Subcutaneous adipose tissue (tissue), 4 donors: Measurements from ENCODE around the gene SLC38A1. TPM values are rescaled to one million over a fixed set of nuclear protein-coding genes. Genes with fewer than 3 reads are reported as not detected.

Source experiments
- total RNA-seq, 4 donors: library from RNA; depleted of rRNA; stranded (reverse); fragments of >200 nt; gene quantifications; one replicate each; pipeline ENCODE4 v1.1.0, GENCODE V29; 2016
- TF ChIP-seq, protein P1 (sequence below): fragments of 450-650 bp; IDR thresholded peaks from one replicate; pipeline ENCODE4 v1.5.1; 2016; ENCODE audit warnings: low read depth, mild to moderate bottlenecking, control low read depth, antibody characterized with exemption, moderate library complexity

Gene SLC38A1
- total RNA-seq, 4 donors from 2014 or later = 3.8 to 15.0 (median 8.5) TPM

DNA sequence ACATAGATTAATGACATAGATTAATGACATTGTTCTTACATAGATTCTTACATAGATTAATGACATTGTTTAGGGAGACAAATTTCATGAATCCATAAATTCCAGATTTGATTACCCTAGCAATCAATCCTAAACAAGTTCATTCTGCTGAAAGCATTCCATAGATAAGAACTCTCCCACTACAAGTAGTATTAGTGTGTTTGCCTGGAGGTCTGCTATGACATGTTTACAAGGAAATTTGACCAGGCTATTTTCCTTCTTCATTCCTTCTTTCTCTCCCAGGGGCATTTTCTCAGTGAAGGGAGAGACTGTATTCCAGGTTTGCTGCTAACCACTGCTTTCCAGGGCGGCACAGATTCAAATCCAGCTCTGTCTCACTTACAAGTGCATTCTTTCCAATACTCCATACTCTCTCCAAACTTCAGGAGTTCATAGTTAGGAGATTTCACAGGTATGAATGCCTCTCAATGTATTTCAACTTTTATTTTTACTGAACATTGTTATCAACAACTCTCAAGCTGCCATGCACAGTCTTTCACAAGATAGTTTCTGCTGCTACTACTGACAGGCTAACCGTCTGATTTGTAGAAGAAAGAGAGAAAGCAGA lies 134.5 kb downstream of the SLC38A1 start:
- TF ChIP-seq, protein P1, sequence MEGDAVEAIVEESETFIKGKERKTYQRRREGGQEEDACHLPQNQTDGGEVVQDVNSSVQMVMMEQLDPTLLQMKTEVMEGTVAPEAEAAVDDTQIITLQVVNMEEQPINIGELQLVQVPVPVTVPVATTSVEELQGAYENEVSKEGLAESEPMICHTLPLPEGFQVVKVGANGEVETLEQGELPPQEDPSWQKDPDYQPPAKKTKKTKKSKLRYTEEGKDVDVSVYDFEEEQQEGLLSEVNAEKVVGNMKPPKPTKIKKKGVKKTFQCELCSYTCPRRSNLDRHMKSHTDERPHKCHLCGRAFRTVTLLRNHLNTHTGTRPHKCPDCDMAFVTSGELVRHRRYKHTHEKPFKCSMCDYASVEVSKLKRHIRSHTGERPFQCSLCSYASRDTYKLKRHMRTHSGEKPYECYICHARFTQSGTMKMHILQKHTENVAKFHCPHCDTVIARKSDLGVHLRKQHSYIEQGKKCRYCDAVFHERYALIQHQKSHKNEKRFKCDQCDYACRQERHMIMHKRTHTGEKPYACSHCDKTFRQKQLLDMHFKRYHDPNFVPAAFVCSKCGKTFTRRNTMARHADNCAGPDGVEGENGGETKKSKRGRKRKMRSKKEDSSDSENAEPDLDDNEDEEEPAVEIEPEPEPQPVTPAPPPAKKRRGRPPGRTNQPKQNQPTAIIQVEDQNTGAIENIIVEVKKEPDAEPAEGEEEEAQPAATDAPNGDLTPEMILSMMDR = no peak

DNA sequence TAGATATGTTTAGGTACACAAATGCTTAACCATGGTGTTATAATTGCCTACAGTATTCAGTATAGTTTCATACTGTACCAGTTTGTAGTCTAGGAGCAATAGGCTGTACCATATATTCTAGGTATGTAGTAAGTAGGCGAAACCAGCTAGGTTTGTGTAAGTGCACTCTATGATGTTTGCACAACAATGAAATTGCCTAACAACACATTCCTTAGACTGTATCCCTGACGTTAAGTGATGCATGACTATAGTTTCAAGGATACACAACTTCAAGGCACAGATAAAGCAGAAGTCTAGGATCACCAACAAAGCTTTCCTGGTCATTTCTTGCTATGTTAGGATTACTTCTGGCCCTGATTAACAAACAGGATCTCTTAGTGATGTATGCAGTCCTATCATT lies 135.1 kb downstream of the SLC38A1 start:
- TF ChIP-seq, protein P1 = no peak

Other genes with a start within 250 kb of the SLC38A1 start
- gene SLC38A2, start 103.7 kb upstream of the SLC38A1 start, total RNA-seq = 100 to 1,000 TPM; 186 to 503 (median 368) TPM